Cerebellar cortex (tissue), 1 donor: ENCODE results near the gene KREMEN1.
"Not testable (repeated sequence)": the region's sequence is repeated elsewhere in the genome, so short reads cannot be mapped to it uniquely, and the experiment has no call there.

Experiments used
- DNase-seq: peaks from one replicate; pipeline ENCODE4 v3.0.0-alpha.2; 2015; ENCODE audit warnings: low spot score

Gene KREMEN1

DNA sequence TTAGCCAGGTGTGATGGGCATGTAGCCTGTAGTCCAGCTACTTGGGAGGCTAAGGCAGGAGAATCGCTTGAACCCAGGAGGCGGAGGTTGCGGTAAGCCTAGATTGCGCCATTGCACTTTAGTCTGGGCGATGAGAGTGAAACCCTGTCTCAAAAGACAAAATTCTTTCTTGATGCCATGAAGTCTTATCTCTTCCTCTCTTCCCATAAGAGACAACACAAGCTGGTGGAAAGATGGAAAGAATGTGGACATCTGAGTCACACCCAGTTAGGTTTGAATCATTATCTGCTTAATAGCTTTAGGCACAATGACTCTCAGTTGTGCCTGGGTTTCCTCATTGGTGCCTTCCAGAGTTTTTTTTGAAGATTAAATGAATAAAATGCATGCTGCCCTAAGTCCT is 35.3 kb downstream of the KREMEN1 start:
- no peak for DNase-seq

DNA sequence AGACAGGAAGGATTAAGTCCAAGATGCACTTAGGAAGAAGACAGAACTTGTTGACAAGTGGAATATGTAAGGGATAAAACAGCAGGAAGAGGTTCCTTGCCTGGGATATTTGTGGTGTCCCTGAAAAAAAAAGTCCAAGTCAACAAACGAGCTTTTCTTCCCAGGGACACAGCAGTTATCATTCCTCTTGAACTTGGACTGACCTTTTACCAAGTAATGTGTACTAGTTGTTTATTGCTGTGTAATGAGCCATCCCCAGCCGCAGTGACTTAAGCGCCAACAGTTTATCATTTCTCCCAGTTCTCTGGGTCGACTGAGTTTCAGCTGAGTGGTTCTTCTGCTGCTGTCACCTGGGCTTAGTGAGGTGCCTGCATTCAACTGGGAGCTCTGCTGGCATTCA is 37.0 kb downstream of the KREMEN1 start:
- no peak for DNase-seq

DNA sequence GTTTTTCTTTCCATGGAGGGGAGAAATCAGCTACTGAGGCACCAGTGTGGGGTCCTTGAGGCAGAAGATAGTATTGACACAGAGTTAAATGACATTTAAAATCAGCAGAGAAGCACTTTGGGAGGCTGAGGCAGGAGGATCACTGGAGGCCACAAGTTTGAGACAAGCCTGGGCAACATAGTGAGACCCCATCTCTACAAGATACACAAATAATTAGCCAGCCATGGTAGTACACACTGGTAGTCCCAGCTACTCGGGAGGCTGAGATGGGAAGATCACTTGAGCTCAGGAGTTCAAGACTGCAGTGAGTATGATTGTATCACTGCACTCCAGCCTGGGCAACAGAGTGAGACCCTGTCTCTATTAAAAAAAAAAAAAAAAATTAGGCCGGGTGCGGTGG is 38.1 kb downstream of the KREMEN1 start:
- DNase-seq, result no peak

DNA sequence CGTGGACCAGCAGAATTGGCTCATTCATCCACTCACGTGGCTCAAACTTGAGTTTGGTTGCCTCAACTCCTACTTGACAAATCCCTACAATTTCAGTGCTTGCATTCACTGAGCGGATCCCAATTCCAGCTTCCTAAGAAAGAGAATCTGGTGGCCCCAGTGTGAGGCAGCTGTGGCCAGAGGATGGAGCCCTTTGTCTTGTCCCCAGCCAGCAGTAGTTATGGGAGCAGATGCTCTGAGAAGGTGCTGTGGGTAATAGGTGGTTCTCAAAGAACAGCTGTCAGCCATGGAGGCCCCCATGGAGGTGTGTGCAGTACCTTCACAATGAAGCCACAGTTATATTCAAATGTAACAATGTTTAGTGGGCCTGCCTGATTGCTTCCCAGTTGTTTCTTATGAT is 39.3 kb downstream of the KREMEN1 start:
- no peak for DNase-seq

DNA sequence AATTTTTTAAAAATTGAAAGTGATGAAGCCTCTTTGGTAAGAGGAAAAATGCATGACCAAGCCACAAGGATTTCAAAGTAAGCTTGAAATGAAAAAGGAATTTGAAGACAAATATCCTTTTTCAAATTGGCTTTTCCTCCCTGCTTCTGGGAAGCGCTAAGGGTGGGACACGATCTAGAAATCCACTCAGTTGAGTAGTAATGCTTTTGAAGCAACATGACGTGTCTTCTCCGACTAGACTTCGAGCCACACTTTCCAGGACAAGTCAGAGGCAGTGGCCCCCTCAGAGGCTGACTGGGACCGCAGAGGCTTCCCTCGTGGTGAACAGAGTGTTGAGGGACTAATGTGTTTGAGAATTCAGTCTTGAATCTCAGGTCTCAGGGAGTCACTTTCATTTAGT is 39.8 kb downstream of the KREMEN1 start:
- DNase-seq, result no peak

DNA sequence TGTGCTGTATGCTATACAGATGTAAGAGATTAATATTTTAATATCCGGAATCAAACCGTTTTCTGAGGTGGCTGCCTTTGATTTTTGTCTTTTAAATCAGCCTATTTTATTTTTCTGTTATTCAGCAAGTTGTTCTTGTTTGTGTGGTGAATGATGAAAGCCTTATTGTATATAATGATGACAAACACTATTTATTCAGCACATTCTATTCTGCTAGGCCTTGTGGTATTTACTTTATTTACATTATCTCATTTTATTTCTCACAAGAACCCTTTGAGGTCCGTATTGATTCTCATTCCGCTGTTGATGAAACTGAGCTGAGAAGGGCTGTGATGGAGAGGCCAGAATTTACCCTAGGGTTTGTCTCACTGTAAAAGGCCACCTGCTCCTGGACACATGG is 40.5 kb downstream of the KREMEN1 start:
- DNase-seq, result no peak

DNA sequence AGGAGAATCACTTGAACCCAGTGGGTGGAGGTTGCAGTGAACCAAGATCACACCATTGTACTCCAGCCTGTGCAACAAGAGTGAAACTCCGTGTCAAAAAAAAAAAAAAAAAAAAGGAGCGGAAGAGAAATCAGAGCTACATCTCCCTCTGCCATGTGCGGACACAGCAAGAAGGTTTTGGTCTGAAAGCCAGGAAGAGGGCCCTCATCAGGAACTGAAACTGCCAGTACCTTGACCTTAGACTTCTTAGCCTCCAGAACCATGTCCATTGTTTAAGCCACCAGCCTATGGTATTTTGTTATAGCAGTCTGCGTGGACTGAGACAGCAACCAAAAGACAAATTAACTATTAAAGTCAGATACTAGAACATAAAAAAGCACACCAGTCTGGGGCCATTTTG is 41.6 kb downstream of the KREMEN1 start:
- DNase-seq, result no peak

DNA sequence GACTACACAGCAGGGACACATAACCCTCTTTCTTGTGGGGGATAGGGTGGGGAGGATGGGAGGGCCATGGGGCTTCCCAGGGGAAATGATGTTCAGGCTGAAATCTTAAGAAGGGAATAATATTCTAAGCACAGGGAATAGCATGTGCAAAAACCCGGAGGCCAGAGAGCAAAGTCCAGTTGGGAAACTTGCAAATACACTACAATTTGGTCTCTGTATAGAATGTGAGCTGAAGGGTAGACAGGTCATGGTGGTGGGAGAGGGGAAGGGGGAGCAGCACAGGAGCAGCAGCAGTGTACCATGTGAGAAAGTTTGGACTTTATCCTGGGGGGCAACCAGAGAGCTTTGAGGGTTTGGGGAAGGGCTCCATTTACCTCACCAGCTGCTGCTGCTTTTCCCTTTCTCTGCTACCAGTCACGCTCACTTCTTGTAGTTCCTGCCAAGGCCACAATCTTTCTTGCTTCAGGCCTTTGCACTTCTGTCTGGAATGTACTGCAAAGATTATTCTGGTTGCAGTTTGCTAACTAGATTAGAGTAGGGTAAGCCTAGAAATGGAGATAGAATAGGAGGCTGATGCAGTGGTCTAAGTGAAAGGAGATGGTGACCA is 43.0 kb downstream of the KREMEN1 start:
- DNase-seq, result no peak

DNA sequence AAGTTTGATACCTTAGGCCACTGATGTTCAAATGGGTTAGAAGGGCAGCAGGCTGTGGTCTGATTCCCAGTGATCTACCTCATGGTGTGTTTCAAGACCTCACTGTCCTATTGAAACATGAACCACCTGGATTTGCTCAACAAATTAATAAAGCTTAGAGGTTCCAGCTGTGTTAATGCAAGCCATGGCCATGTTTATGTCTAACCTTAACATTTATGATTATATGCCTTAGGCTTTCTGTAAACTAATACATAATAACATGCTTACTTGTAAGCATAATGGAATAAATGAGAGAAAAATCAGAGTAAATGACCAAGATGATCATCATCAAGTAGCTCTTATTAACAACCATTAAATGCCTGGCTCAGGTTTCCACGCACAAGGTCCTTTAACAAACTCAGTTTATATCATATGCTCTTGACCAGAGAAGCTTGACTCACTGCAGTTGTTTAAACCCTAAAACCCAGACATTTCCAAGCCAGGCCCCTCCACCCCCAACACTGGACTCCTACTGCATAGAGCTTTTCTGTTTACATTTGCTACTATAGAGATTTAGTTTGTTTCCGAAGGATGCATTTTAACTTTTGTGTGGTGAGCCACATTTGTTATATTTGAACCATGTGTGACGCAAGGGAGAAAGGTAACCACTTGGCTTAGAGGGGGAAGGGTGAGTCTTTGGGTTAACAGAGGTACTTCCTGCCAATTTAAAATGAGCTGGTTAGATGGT is 43.7 kb downstream of the KREMEN1 start:
- DNase-seq, result no peak

DNA sequence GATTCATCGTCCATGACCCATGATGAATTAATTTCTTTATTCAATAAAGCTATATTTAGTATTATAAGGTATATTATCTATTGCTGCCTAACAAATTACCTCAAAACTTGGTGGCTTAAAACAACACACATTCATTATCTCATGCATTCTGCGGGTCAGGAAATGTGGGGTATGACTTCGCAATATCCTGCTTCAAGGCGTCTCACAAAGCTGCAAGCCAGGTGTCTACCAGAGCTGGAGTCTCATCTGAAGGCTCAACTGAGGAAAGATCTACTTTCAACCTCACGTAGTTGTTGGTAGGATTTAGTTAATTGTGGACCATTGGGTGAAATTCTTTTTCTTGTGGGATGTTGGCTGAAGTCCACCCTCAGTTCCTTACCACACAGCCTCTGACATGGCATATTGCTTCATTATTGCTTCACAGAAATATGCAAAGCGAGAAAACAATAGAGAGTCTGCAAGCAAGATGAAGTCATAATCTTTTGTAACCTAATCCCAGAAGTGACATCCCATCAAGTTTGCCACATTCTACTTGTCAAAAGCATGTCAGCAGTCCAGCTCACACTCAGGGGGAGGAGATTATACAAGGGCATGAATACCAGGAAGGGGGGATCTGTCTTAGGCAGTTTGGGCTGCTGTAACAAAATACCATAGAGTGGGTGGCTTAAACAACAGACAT is 45.1 kb downstream of the KREMEN1 start:
- DNase-seq, result no peak

DNA sequence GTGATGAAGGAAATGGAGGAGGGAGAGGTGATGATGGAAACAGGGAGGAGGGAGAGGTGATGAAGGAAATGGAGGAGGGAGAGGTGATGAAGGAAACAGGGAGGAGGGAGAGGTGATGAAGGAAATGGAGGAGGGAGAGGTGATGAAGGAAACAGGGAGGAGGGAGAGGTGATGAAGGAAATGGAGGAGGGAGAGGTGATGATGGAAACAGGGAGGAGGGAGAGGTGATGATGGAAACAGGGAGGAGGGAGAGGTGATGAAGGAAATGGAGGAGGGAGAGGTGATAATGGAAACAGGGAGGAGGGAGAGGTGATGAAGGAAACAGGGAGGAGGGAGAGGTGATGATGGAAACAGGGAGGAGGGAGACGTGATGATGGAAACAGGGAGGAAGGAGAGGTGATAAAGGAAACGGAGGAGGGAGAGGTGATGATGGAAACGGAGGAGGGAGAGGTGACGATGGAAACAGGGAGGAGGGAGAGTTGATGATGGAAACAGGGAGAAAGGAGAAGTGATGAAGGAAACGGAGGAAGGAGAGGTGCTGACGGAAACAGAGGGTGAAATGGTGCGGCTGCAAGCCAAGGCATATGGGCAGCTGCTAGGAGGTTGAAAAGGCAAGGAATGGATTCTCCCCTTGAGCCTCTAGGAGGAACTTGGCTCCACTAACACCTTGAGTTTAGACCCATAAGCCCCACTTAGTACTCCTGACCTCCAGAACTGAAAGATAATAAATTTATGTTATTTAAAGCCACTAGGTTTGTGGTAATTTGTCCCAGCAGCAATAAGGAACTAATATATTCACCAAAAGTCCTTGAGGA is 47.5 kb downstream of the KREMEN1 start:
- DNase-seq, result not testable (repeated sequence)

DNA sequence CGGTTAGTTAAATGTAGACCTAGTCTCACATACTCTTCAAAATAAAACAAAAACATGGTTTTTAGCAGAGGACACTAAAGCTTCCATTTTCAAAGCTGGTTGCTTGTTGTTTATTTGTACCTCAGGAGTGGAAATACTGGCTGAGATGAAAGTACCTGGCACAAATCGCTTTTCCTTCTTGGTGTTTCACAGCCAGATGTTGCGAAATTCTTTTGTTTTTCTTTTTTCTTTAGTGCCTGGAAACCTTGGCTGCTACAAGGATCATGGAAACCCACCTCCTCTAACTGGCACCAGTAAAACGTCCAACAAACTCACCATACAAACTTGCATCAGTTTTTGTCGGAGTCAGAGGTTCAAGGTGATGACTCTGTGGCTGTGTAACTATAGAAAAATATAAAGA is 48.3 kb downstream of the KREMEN1 start:
- no peak for DNase-seq

DNA sequence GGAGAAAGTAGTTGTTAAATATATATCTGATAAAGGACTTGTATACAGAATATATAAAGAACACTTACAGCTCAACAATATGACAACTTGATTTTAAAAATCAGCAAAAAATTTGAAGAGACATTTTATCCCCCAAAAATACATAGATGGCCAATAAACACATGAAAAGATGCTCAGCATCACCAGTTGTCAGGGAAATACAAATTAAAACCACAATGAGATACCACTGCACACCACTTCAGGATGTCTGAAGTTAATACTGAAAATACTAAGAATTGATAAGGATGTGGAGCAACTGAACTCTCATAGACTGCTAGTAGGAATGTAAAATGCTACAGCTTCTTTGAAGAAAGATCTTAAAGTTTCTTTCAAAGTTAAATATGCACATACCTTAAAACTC is 49.2 kb downstream of the KREMEN1 start:
- no peak for DNase-seq

DNA sequence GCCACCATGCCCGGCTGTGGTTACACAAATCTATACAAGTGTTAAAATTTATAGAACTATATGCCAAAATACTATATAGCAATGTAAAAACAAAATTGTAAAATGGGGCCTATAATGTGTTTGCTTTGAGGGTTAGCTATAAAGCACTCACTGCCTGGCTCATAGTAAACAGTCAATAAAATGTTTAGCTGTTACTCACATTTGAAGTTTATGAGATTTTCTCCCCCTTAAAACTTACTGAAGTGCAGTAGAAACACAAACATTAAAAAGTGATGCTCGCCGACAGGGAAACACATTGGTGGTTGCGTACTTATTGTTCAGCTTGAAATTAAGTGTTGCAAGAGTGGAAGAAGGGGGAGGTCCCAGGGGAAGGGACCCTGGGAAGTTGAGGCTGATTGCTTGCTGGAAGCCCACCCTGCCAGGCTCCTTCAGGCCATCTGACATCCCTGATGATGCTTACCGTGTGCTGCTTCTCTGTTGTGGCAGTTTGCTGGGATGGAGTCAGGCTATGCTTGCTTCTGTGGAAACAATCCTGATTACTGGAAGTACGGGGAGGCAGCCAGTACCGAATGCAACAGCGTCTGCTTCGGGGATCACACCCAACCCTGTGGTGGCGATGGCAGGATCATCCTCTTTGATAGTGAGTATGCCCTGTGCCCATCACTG is 52.1 kb downstream of the KREMEN1 start:
- no peak for DNase-seq

DNA sequence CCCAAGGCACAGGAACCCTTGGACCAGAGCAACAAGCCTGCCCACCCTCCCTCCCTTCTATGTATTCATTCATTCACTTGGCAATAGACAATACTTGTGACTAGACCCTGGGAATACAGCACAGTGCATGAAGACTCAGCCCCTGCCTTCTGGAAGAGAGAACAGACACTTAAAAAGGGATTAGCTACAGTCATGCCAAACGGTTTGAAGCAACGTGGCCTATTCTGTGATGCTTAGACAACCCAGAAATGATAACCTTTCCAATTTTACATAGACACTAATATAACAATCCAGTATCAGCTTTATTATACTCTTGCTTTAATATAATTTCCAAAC is 52.6 kb downstream of the KREMEN1 start:
- DNase-seq, result no peak

DNA sequence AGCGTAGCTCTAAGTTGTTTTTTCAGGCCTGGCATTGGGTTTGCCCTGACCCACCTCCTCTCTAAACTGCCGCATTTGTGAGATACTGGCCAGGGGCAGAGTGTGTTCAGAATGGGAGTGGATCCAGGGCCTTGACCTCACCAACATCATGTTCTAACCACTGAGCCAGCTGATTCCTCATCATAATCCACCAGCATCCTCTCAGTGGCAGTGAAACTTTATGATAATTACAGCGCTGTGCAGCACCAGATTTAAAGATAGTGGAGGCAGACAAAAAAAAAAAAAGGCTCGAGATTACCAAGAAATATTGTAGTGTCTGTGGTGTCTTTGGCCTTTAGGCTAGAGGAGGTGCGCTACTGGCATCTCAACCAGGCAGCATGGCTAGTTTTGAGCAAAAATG is 53.0 kb downstream of the KREMEN1 start:
- no peak for DNase-seq

DNA sequence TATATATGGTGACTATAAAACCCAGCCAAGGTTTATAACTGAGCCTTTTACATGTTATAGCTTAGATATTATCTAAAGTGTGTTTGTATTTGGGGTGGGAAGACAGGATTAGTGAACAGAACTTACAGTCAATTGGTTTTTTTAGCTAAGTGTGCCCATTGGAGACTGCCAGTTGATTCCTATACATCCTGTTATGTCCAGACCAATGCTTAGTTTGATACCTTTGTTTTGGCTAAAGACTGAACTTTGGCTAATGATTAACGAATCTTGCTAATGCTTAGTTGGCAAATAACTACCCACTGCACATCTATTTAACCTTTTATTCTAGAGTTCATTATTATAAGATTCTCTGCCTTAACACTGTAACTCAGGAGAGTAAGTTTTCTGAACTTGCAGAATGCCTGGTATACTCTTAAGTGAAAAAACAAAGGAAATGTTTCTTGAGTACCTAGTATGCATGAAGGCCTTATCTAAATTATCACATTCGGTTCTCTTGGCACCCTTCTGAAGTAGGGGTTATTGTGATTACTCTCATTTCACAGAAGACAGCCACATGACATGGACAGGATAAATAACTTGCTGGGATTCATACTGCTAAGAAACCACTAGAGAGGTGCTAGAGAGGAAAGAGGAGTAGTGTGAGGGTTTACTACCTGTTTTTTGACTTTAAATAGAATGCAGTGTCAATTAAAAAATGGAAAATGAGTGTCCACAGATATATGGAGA is 54.0 kb downstream of the KREMEN1 start:
- no peak for DNase-seq

DNA sequence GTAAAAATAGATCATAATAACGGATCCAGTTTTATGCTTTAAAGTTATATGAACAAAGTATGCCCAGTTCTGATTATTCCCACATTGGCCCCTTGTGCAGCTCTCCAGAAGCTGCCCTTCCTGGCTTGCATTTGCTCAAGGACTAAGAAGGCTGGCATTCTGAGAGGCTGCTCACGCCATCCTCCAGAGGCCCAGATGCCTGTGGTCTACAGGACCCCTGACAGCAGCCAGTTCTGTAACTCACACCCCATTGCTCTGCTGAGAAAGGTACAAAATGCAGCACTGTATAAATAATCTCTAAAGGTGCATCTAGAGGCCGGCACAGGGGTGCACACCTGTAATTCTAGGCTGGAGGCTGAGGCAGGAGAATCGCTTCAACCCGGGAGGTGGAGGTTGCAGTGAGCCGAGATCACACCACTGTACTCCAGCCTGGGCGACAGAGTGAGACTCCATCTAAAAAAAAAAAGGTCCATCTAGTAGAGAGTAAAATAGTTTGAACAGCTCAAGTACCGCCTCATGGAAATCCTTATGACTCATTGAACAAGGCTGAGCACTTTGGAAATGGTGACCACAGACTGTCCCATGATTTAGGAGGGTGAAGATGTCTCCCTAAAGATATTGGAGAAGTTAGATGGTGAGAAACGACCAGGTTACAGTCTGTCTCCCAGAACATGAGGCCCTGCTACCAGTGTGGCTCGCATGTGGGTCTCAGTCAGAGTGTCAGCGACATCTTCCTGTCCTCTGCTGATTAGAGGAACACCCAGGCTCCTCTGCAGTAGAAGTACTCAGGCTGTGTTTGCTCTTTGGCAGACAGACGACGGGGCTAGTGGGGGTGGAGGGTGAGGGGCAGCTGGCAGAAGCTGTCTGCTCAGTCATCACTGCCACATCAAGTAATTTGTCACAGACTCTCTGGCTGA is 56.3 kb downstream of the KREMEN1 start:
- DNase-seq, result no peak

DNA sequence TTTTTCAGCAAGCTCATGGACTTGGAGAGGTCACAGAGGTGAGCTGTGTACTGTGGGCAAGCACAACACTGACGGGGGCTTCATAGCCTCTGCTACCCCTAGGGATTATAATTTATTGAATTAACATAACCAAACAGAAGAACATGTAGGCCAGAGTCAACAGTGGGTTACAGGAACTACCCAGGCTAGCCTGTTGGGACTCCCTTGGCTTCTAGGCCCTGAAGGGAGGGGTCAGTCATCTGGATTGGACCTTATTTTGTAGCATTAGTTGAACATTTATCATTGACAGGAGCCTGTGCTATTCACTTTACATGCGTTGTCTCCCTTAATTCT is 56.9 kb downstream of the KREMEN1 start:
- no peak for DNase-seq

DNA sequence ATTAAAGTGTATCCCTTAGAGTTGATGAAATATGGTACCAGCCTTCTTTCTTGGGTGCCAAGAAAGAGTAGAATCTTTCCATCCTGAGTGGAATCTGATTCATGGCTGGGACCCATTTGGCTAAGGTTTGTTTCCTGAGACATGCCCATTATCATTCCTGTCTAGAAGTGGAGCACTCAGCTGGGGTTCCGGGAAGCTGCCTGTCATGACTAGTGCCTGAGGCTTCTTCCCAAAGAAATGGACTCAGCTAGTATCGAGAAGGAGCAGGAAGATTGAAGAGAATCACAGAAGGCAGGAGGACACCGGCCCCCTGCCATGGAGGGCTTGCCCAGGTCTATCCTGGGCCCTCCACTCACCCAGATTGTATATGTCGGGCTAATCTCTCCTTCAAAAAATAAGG is 57.6 kb downstream of the KREMEN1 start:
- no peak for DNase-seq
